Osteoblast (primary cell): ENCODE measurements around the gene PTPN14. TPM values are rescaled to one million over a fixed set of nuclear protein-coding genes. Genes with fewer than 3 reads are reported as not detected.

Experiments
- DNase-seq: peaks from one replicate; pipeline ENCODE4 v3.0.0; 2011; ENCODE audit warnings: low spot score, mixed read lengths; ENCODE audit not compliant: insufficient read length; ENCODE audit errors: missing footprints
- H2AFZ ChIP-seq: 2 replicates; pipeline ENCODE4 v1.6.0; 2011; ENCODE audit warnings: mild to moderate bottlenecking, low read length
- H3K27ac ChIP-seq: 2 replicates; pipeline ENCODE4 v1.5.1; 2011; ENCODE audit warnings: mild to moderate bottlenecking, low read depth, low read length, moderate library complexity
- H3K27me3 ChIP-seq: 2 replicates; pipeline ENCODE4 v1.6.0; 2012; ENCODE audit warnings: mild to moderate bottlenecking, control low read depth, inconsistent platforms, low read length, moderate library complexity; ENCODE audit not compliant: insufficient read depth
- H3K36me3 ChIP-seq: 2 replicates; pipeline ENCODE4 v1.5.1; 2011; ENCODE audit warnings: mild to moderate bottlenecking, low read length, control low read depth, moderate library complexity; ENCODE audit not compliant: insufficient read depth
- H3K4me1 ChIP-seq: 2 replicates; pipeline ENCODE4 v1.5.1; 2011; ENCODE audit warnings: mild to moderate bottlenecking, low read length, control low read depth, moderate library complexity; ENCODE audit not compliant: insufficient read depth
- H3K4me2 ChIP-seq: 2 replicates; pipeline ENCODE4 v1.6.0; 2011; ENCODE audit warnings: mild to moderate bottlenecking, low read length; ENCODE audit not compliant: insufficient read depth
- H3K4me3 ChIP-seq: fragments of 200-600 bp; sonication (generic); 3 replicates; pipeline ENCODE4 v1.5.1; 2012; ENCODE audit warnings: mild to moderate bottlenecking, low read length, inconsistent platforms; ENCODE audit not compliant: insufficient read depth
- H3K79me2 ChIP-seq: 2 replicates; pipeline ENCODE4 v1.6.0; 2012; ENCODE audit warnings: mild to moderate bottlenecking, low read length, control low read depth, inconsistent platforms; ENCODE audit not compliant: insufficient read depth
- H3K9me3 ChIP-seq: 2 replicates; pipeline ENCODE4 v1.5.1; 2011; ENCODE audit warnings: low read depth, low read length, control low read depth
- H4K20me1 ChIP-seq: 2 replicates; pipeline ENCODE4 v1.6.0; 2012; ENCODE audit warnings: mild to moderate bottlenecking, low read length, control low read depth; ENCODE audit not compliant: insufficient read depth
- CTCF ChIP-seq: IDR thresholded peaks from 2 replicates; pipeline ENCODE4 v1.5.1; 2011; ENCODE audit warnings: mild to moderate bottlenecking, low read depth, low read length, moderate library complexity; ENCODE audit errors: extremely low read depth
- total RNA-seq: library from RNA; depleted of rRNA; stranded (reverse); fragments of >200 nt; gene quantifications from 2 replicates; pipeline ENCODE4 v1.2.3, GENCODE V29; 2012

The PTPN14 gene
- total RNA-seq, 1 donor = 131 TPM

GRCh38 chr1:214432245-214432644 lies 119.2 kb downstream of the PTPN14 start:
- no peak for DNase-seq
- TF ChIP-seq CTCF = no peak
- Histone ChIP-seq H3K79me2 (peaks cover 76% of the 10 kb centered on the region), H3K4me2 (no peak overlapping the region), H3K4me3 (no peak overlapping the region), H3K36me3 (peaks cover 22% of the 10 kb centered on the region), H4K20me1 (no peaks in the 10 kb centered on the region), H3K9me3 (no peaks in the 10 kb centered on the region), H3K27me3 (no peaks in the 10 kb centered on the region), H3K27ac (no peak overlapping the region), H3K4me1 (peaks cover 43% of the 10 kb centered on the region), H2AFZ (no peak overlapping the region)

- peak overlapping the region; percentile 29 for H3K4me2 ChIP-seq
- TF ChIP-seq CTCF = no peak
Measured at GRCh38 chr1:214429951-214430770, 121.2 kb downstream of the PTPN14 start.

GRCh38 chr1:214427871-214428277 lies 123.5 kb downstream of the PTPN14 start:
- H2AFZ ChIP-seq = no peak overlapping the region
- H3K27ac ChIP-seq = peak overlapping the region; percentile 96

More at GRCh38 chr1:214429951-214430770, 121.2 kb downstream of the PTPN14 start:
- Histone ChIP-seq H3K27ac (peak overlapping the region; percentile 96), H2AFZ (no peak overlapping the region), H3K27me3 (no peaks in the 10 kb centered on the region), H4K20me1 (no peaks in the 10 kb centered on the region), H3K36me3 (peaks cover 22% of the 10 kb centered on the region), H3K79me2 (peaks cover 75% of the 10 kb centered on the region), H3K4me1 (peaks cover 63% of the 10 kb centered on the region), H3K4me3 (no peak overlapping the region), H3K9me3 (no peaks in the 10 kb centered on the region)
- no peak for DNase-seq

More at GRCh38 chr1:214427871-214428277, 123.5 kb downstream of the PTPN14 start:
- peaks cover 10% of the 10 kb centered on the region for H3K36me3 ChIP-seq
- H4K20me1 ChIP-seq = no peaks in the 10 kb centered on the region
- H3K4me3 ChIP-seq = no peak overlapping the region
- H3K4me1 ChIP-seq = peaks cover 76% of the 10 kb centered on the region
- TF ChIP-seq CTCF = no peak
- no peaks in the 10 kb centered on the region for H3K27me3 ChIP-seq
- no peaks in the 10 kb centered on the region for H3K9me3 ChIP-seq
- DNase-seq = peak; percentile 68
- peak overlapping the region; percentile 46 for H3K4me2 ChIP-seq
- peaks cover 73% of the 10 kb centered on the region for H3K79me2 ChIP-seq
